ENCODE data around the gene VAV3.
A peak's percentile ranks its signal among the peaks of the same experiment; 100 is the strongest.
"Not testable (repeated sequence)": the region's sequence is repeated elsewhere in the genome, so short reads cannot be mapped to it uniquely, and the experiment has no call there.

VAV3 gene

GRCh38 chr1:107844541-107845194, 120.3 kb downstream of the VAV3 start:
- DNase-seq (ENCODE audit: low spot score); FAIRE-seq: not testable (repeated sequence)

DNA sequence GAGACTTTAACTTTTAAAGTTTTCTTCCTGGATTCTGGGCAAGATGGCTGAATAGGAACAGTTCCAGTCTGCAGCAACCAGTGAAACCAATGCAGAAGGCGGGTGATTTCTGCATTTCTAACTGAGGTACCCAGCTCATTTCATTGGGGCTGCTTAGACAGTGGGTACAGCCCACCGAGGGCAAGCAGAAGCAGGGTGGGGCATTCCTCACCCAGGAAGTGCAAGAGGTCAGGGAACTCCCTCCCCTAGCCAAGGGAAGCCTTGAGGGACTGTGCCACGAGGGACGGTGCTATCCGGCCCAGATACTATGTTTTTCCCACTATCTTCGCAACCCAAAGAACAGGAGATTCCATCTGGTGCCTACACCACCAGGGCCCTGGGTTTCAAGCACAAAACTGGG, 121.0 kb downstream of the VAV3 start:
- no peak for FAIRE-seq

GRCh38 chr1:107842241-107842640, 122.7 kb downstream of the VAV3 start:
- FAIRE-seq (no peak), DNase-seq (ENCODE audit: low spot score) (no peak)

More for the DNA sequence above, 121.0 kb downstream of the VAV3 start:
- no peak for DNase-seq (ENCODE audit: low spot score)

GRCh38 chr1:107840725-107841124, 124.3 kb downstream of the VAV3 start:
- DNase-seq (ENCODE audit: low spot score) (no peak), FAIRE-seq (no peak)

DNA sequence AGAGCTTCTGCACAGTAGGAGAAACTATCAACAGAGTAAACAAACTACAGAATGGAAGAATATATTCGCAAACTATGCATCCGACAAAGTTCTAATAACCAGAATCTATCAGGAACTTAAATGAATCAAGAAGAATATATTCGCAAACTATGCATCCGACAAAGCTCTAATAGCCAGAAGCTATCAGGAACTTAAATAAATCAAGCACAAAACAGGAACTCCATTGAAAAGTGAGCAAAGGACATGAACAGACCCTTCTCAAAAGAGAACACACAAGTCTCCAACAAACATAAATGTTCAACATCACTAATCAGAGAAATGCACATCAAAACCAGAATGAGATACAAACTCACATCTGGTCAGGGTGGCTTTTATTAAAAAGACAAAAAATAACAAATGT, 126.9 kb downstream of the VAV3 start:
- FAIRE-seq (no peak), DNase-seq (ENCODE audit: low spot score) (no peak)

DNA sequence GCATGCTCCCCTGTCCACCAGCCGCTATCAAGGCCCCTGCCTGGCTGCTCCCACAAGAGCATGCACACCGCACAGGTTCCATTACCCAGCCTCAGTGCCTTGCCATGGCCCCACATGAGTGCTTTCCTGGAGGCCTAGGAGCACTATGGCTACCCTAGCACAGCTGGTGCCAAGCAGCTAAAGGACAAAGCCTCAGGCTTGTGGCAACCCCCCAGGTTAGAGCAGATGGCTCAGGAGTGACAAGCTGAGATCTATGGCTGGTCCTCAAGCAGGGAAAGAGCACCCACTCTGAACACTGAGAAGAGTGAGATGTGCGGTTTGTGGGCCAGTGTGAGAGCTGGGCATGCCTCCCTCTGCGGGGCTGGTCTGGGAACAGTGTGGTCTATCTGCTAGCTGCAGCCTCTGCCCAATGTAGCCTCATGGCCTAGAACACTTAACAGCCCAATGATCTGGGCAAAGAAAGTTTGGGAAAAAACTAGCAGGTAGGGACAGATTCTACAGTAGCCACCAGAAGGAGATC, 129.8 kb downstream of the VAV3 start:
- DNase-seq (ENCODE audit: low spot score) (no peak), FAIRE-seq (no peak)

GRCh38 chr1:107833061-107833460, 131.9 kb downstream of the VAV3 start:
- FAIRE-seq, result no peak

GRCh38 chr1:107831921-107832320, 133.1 kb downstream of the VAV3 start:
- no peak for DNase-seq (ENCODE audit: low spot score)
- no peak for FAIRE-seq

More at GRCh38 chr1:107833061-107833460, 131.9 kb downstream of the VAV3 start:
- DNase-seq (ENCODE audit: low spot score), result no peak

- no peak for DNase-seq (ENCODE audit: low spot score)
- FAIRE-seq, result no peak
These were observed 134.5 kb downstream of the VAV3 start for GRCh38 chr1:107830526-107830925.

GRCh38 chr1:107830075-107830474, 134.9 kb downstream of the VAV3 start:
- DNase-seq (ENCODE audit: low spot score) (no peak), FAIRE-seq (no peak)

DNA sequence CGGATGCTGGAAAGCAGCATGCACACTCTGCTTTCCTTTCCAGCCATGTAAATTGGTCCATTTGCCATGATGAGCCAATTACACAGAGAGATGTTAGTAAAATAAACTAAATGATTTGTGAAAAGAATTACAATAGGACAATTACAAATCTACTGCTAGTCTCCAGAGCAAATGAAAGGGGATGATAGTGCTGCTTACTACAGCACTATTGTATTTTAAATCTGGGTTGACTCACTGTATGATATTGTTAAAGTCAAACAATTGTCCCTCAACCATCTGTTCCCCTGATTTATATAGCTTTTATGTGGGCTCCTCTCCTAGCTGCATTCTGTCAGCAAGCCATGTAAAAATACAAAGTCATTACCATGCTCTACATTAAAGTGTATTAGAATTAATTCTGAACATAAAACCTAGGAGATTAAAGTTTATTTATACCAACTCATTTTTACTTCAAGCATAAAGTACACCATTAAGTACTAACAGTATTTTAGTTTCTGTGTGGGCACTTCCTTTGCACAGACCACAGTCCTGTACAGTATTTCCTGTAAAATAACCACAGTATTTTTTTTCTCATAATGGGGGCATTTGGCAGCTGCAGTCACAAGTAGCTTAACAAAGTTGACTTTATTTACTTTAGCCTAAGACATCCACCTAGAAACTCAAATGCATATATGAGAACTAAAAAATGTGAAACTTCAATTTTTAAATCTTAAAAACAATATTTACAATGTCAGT, 135.8 kb downstream of the VAV3 start:
- DNase-seq (ENCODE audit: low spot score), result no peak
- FAIRE-seq, result no peak

DNA sequence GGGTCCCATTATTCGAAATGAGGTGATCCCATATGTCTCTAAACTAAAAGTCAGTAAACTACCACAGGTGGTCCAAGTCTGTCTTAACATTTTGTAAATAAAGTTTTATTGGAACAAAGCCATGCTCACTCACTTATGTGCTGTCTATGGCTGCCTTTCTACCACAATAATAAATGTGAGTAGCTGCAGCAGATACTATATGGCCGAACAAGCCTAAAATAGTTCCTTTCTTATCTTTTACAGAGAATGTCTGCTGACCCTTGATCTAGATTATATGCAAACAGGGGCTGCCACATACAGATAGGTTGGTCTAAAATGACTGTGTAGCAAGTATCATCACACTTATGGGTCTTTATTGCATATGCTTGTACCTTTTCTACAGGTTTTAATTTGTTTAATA, 140.0 kb downstream of the VAV3 start:
- DNase-seq (ENCODE audit: low spot score), result no peak

GRCh38 chr1:107821340-107821739, 143.6 kb downstream of the VAV3 start:
- FAIRE-seq (no peak), DNase-seq (ENCODE audit: low spot score) (peak; percentile 10)

More for the DNA sequence above, 140.0 kb downstream of the VAV3 start:
- FAIRE-seq, result no peak

DNA sequence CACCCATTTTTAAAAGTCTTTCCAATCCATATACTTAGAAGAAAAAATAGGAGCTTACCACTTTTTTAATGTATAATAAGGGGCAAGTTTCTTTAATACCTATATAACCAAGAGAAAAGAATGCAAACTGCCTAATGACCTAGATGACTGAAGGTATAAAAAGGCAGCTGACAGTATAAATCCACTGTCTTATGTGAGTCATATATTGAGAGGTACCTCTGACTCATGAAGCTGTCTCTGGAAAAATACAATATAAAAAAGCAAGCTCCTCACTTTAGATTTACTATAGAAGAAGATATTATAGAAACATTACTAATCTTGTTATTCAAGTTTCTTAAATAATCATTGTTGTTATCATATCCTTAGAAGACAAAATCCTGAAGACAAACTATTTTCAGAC, 144.2 kb downstream of the VAV3 start:
- FAIRE-seq (peak; percentile 87), DNase-seq (ENCODE audit: low spot score) (peak; percentile 35)

- DNase-seq (ENCODE audit: low spot score), result no peak
- no peak for FAIRE-seq
These were observed 147.0 kb downstream of the VAV3 start for GRCh38 chr1:107817935-107818334.

- no peak for FAIRE-seq
- DNase-seq (ENCODE audit: low spot score), result no peak
These were observed 147.8 kb downstream of the VAV3 start for GRCh38 chr1:107817206-107817605.

DNA sequence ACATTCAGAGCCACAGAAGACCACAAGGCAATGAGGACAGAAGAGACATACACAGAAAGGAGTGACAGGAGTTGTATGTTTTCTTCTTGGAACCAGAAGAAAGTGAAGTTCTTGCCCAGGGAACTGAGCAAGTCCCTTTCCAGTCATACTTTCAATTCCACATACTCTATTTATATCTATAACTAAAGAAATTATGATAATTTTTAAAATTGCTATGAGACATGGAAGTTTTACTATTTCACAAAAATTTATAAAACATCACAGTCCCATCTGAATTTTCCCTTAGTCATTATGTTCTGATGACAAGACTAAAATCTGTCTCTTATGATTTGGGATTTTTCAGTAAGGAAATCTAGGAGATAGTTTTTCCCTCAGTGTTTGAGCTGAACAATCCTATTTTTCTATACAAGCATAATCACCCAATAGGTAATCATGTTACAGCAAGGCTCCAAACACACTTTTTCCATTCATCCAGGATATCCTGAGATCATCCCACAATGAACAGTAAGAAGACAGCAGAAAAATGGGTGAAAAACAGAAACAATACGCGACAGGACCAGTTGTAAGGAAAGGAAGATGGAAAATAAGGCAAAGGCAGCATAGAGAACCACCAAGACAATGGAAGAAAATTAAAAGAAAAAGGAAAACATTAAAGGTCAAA, 154.6 kb downstream of the VAV3 start:
- no peak for FAIRE-seq

GRCh38 chr1:107807855-107808254, 157.1 kb downstream of the VAV3 start:
- DNase-seq (ENCODE audit: low spot score) (no peak), FAIRE-seq (no peak)

More for the DNA sequence above, 154.6 kb downstream of the VAV3 start:
- DNase-seq (ENCODE audit: low spot score), result no peak

GRCh38 chr1:107807405-107807804, 157.6 kb downstream of the VAV3 start:
- FAIRE-seq (no peak), DNase-seq (ENCODE audit: low spot score) (no peak)

DNA sequence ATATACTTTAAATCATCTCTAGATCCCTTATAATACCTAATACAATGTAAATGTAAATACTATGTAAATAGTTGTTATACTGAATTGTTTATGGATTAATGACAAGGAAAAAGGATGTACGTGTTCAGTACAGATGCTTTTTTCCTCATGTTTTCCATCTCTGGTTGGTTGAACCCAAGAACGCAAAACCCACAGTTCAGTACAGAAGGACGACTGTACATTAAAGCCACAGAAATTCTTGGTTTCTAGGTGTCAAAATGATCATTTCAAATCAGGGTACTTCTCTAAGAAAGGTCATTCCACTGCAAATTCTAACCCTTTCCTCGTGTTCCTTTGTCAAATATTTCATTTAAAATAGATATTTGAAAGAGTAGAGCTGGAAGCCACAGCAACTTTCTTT, 158.1 kb downstream of the VAV3 start:
- FAIRE-seq (no peak), DNase-seq (ENCODE audit: low spot score) (no peak)

GRCh38 chr1:107804741-107805140, 160.2 kb downstream of the VAV3 start:
- no peak for DNase-seq (ENCODE audit: low spot score)
- no peak for FAIRE-seq

- DNase-seq (ENCODE audit: low spot score), result no peak
- FAIRE-seq, result no peak
These were observed 160.8 kb downstream of the VAV3 start for GRCh38 chr1:107804134-107804533.
